NB4 (cell line): ENCODE measurements around the gene MYO10.

Experiments
- POLR2A ChIP-seq: IDR thresholded peaks from 2 replicates; pipeline ENCODE4 v1.6.1; 2011; ENCODE audit warnings: mild to moderate bottlenecking; ENCODE audit not compliant: insufficient read length; ENCODE audit errors: extremely low read depth
- TF ChIP-seq, protein P1 (sequence below): IDR thresholded peaks from one replicate; pipeline ENCODE4 v1.5.1; 2012; ENCODE audit warnings: low read depth, low read length

DNA sequence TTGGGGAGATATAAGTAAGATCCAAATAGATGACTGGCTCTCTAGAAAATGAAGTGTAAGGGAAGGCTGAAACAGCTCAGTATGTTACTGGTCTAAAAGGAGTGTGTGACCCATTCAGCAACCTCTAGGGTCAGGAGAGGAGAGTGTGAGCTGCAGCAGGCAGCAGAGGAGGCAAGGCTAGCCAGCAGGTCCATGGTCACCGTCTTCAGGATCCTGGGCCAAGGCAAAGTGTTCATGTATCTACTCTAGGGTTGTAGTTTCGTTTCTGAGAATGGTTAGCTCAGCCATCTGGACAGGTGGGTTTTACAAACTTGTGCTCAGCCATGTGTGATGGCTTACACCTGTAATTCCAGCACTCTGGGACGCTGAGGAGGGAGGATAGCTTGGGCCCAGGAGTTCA is 13.7 kb downstream of the MYO10 start:
- TF ChIP-seq, protein P1, sequence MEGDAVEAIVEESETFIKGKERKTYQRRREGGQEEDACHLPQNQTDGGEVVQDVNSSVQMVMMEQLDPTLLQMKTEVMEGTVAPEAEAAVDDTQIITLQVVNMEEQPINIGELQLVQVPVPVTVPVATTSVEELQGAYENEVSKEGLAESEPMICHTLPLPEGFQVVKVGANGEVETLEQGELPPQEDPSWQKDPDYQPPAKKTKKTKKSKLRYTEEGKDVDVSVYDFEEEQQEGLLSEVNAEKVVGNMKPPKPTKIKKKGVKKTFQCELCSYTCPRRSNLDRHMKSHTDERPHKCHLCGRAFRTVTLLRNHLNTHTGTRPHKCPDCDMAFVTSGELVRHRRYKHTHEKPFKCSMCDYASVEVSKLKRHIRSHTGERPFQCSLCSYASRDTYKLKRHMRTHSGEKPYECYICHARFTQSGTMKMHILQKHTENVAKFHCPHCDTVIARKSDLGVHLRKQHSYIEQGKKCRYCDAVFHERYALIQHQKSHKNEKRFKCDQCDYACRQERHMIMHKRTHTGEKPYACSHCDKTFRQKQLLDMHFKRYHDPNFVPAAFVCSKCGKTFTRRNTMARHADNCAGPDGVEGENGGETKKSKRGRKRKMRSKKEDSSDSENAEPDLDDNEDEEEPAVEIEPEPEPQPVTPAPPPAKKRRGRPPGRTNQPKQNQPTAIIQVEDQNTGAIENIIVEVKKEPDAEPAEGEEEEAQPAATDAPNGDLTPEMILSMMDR, result no peak
- no peak for TF ChIP-seq POLR2A
